Stimulated activated CD8-positive, alpha-beta memory T cell treated with anti-CD3 and anti-CD28 coated beads, Interleukin-4, amount 100 ng/mL, for 48 hours (primary cell): Measurements from ENCODE around the gene ACTMAP.
"Not testable (repeated sequence)": the region's sequence is repeated elsewhere in the genome, so short reads cannot be mapped to it uniquely, and the experiment has no call there.

Source experiments
- DNase-seq: peaks from one replicate; pipeline ENCODE4 v3.0.0-alpha.2; 2020

ACTMAP gene, protein sequence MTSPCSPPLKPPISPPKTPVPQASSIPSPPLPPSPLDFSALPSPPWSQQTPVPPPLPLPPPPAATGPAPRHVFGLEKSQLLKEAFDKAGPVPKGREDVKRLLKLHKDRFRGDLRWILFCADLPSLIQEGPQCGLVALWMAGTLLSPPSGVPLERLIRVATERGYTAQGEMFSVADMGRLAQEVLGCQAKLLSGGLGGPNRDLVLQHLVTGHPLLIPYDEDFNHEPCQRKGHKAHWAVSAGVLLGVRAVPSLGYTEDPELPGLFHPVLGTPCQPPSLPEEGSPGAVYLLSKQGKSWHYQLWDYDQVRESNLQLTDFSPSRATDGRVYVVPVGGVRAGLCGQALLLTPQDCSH

GRCh38 chr19:40750058-40750873 is at the start of gene ACTMAP:
TSS of gene ACTMAP (minus strand) at chr19:40750477. CDS start at chr19:40749803, 674 bp downstream.
- DNase-seq = peak; percentile 100

GRCh38 chr19:40799558-40800338 is 49.5 kb upstream of the ACTMAP start:
- peak; percentile 60 for DNase-seq

DNA sequence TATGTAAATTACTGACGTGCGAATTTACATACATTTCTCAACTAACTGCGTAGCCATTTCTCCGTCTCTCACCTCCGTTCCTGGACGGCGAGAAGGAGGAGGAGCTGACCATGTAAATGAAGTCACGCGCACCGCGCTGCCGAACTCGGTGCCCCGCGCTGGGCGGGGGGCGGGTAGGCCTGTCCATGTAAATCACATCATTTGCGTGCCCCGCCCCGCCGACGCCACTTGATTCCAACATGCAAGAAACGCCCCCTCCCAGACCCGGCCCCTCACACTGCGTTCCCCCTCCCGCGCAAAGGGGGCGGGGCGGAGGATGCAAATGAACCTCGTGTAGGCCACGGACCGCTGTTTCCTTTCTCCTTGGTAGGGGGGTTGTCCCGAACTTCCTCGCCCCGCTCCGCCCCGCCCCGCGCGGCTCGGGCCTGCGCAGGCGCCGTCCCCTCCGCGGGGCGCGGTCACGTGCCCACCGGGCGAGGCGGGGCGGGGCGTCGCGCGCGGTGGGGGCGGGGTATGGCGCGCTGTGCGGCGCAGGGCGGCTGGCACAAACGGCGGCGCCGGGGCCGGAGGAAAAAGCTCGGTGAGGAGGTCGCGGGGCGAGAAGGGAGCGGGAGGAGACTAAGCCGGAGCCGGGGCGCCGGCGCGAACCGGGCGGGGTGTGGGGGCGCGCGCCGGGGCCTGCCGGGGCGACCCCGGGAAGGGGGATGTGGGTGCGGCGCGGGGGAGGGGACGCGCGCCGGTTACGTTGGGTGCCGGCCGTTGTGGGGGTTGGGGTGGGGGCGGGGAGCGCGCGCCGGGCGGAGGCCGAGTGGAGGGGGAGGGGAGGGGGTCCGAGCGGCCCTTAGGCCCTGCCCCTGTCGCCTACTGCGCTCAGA is 48.6 kb upstream of the ACTMAP start, which contains the start of gene EGLN2:
TSS of gene EGLN2 (plus strand) at position 509 of the 875 bp plus-strand sequence. CDS start 1,382 bp downstream, outside the sequence.
- peak; percentile 100 for DNase-seq

GRCh38 chr19:40797963-40798682 is 47.8 kb upstream of the ACTMAP start:
- peak; percentile 76 for DNase-seq

- no peak for DNase-seq
These were observed 47.1 kb upstream of the ACTMAP start for GRCh38 chr19:40797166-40797962.

DNA sequence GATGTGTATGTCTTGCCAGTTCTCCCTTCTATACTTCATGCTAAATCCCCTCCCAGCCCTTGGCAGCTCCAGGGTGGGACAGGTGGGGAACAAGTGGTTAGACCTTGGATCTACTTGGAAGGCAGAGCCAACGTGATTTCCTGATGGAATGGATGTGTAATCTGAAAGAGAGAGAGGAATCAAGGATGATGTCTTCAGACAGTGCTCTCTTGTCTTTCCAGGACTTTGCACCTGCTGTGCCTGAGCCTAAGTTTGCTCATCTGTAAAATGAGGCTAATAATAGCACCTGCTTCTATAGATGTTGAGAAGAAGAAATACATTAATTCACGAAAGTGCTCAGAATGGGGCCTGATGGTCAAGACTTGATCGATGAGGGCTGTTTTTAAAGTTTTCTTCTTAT is 41.7 kb upstream of the ACTMAP start:
- no peak for DNase-seq

DNA sequence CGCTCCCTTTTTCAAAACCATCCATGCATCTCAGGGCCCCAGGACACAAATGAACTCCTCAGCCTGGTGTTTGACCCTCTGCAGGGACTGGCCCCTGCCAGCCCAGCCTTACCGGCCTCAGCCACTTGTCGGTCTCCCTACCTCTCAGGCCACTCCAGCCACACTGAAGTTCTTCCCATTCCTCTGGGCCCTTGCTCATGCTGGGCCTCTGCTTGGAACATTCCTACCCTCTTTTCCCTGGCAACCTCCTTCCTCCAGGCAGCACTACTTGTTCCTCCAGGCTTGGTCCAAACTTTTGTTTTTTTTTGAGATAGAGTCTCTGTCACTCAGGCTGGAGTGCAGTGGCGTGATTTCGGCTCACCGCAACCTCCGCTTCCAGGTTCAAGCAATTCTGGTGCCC is 41.1 kb upstream of the ACTMAP start:
- DNase-seq = no peak

DNA sequence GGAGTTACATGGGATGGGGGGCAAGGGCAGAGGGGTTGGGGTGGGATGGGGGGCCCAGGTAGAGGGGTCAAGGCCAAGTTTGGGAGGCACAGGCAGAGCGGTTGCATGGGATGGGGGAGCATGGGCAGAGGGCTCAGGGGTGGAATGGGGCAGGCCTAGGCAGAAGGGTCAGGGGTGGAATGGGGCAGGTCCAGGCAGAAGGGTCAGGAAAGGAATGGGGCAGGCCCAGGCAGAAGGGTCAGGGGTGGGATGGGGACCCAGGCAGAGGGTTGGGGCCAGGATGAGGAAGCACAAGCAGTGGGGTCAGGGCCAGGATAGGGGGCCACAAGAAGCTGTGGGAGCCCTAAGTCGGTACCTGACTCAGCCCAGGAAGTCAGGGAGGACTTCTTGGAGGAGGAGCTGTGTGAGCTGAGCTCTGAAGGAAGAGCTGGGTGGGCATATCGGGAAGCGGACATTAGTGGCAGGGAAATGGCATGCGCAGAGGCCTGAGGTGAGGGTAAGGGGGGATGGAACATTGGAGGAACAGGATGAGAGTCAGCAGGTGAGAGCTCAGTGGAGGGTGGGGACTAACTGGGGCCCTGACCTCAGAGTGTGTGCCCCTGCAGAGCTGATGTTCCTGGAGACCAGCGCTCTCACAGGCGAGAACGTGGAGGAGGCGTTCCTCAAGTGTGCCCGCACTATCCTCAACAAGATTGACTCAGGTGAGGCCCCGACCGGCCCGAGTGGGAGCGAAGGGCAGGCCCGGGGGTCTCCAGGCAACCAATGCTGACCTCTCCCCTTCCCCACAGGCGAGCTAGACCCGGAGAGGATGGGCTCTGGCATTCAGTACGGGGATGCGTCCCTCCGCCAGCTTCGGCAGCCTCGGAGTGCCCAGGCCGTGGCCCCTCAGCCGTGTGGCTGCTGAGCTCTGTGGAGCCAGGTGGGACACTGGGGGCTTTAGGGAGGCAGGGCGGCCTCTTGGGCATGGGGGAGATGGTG is 36.1 kb upstream of the ACTMAP start:
- no peak for DNase-seq

- DNase-seq = no peak
These were observed 35.2 kb upstream of the ACTMAP start for GRCh38 chr19:40785526-40785925.

DNA sequence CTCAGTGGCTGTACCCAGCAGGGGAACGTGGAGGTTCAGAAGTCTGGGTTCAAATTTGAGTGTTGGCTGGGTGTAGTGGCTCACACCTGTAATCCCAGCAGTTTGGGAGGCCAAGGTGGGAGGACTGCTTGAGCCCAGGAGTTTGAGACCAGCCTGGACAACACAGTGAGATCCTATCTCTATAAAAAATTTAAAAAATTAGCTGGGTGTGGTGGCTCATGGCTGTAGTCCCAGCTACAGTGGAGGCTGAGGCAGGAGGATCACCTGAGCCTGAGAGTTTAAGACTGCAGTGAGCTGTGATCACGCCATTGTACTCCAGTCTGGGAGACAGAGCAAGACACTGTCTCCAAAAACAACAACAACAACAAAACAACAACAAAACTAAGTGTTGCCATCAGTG is 33.9 kb upstream of the ACTMAP start:
- DNase-seq = not testable (repeated sequence)

DNA sequence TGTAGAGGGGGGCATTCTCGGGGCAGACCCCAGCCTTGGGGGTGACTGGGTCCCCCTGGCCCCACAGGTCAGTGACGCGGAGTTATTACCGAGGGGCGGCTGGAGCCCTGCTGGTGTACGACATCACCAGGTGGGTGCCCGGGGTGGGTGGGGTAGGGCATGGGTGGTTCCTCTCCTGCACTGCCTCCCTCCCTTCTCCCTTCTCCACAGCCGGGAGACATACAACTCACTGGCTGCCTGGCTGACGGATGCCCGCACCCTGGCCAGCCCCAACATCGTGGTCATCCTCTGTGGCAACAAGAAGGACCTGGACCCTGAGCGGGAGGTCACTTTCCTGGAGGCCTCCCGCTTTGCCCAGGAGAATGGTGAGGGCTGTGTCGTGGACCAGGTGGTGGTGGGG is 33.4 kb upstream of the ACTMAP start:
- no peak for DNase-seq

GRCh38 chr19:40781140-40781539 is 30.9 kb upstream of the ACTMAP start:
- no peak for DNase-seq

DNA sequence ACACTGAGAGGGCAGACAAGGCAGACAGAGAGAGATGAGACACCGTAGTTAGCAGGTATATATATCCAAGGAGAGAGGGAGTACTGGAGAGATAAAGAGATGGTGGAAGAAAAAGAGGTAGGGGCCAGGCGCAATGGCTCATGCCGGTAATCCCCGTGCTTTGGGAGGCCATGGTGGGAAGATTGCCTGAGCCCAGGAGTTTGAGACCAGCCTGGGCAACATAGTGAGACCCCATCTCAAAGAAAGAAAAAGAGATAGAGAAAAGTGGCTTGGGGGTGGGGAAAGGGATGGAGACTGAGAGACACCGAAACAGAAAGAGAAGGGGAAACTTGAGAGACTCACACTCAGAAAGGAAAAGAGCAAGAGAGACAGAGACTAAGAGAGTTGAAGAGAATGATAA is 30.3 kb upstream of the ACTMAP start:
- no peak for DNase-seq

GRCh38 chr19:40778706-40779284 is 28.5 kb upstream of the ACTMAP start:
- no peak for DNase-seq

DNA sequence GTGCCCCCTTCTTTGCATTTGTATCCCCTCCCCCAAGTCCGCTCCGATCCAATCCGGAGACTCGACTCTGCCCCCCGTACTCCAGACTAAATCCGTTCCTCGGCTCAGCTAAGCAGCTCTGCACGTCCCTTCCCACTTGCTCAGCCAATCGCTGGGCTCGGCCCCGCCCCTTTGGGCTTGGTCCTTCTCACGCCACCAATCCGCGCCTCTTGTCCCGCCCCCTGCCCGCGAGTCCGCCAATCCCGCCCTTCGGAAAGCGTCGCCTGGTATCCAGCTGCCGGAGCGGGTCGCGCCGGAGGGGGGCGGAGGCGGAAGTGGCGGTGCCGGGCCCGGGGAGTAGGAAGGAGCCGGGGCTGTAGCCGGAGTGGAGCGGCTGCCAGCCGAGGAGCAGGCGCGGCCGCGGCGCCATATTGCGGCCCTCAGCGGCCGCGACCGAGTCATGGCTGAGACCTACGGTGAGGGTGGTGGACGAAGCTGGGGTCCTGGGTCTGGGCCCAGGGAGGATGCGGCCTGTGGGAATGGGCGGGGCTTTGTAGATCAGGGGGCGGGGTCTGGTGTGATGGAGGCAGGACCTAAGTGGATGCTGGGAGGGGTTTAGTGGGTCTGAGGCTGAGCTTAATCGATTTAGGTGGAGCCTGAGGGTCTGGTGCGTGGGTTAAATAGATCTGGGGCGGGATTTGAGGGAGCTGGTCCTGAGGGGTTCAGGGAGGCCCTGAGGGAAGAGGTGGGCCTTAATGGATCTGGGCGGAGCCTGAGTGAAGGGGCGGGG is 27.8 kb upstream of the ACTMAP start, which contains the start of gene RAB4B:
TSS of gene RAB4B (plus strand) at position 311 of the 769 bp plus-strand sequence. CDS start at position 440, 129 bp downstream.
- peak; percentile 100 for DNase-seq

GRCh38 chr19:40777645-40777936 is 27.3 kb upstream of the ACTMAP start:
- no peak for DNase-seq

DNA sequence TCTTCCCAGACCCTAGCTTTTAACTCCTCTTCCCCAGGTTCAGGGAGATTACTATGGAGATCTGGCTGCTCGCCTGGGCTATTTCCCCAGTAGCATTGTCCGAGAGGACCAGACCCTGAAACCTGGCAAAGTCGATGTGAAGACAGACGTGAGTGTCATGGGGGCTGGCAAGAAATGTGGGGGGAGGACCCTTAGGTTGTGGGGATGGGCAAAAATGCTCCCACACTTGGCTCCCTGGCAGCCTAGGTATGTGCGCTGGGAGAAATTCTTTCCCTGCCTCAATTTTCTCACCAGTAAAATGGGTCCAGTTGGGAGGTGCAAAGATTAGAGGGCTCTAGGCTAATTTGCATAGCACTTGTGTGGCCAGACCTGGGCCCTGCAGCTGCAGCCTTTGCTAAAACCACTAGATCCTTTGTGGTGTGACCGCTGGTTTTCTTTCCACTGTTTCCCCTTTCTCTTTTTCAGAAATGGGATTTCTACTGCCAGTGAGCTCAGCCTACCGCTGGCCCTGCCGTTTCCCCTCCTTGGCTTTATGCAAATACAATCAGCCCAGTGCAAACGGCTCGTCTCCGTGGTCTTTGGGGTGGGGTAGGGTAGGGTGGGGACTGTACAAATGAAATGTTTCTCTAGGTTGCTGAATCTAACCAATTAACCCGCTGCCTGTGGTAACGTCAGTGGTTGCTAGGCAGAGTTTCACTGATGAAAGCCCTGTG is 26.8 kb upstream of the ACTMAP start:
- DNase-seq = peak; percentile 88
